Endodermal cell (in vitro differentiated cells): Measurements from ENCODE around the gene DGCR2. TPM values are rescaled to one million over a fixed set of nuclear protein-coding genes. Genes with fewer than 3 reads are reported as not detected.

Experiments
- DNase-seq: peaks from one replicate; pipeline ENCODE4 v3.0.0-alpha.2; 2017
- H3K27ac ChIP-seq: 2 replicates; pipeline ENCODE4 v1.5.1; 2013; ENCODE audit warnings: mild to moderate bottlenecking, low read depth, low read length, moderate library complexity
- H3K27me3 ChIP-seq: 2 replicates; pipeline ENCODE4 v1.6.1; 2013; ENCODE audit warnings: mild to moderate bottlenecking, low read length, moderate library complexity; ENCODE audit not compliant: insufficient read depth, control insufficient read depth, poor library complexity, severe bottlenecking
- H3K36me3 ChIP-seq: 2 replicates; pipeline ENCODE4 v1.7.0; 2013; ENCODE audit warnings: mild to moderate bottlenecking, low read length, moderate library complexity; ENCODE audit not compliant: control insufficient read depth, insufficient read depth
- H3K4me1 ChIP-seq: one replicate; pipeline ENCODE4 v1.7.0; 2013; ENCODE audit warnings: low read length; ENCODE audit not compliant: control insufficient read depth, insufficient read depth
- H3K4me3 ChIP-seq: 2 replicates; pipeline ENCODE4 v1.5.1; 2013; ENCODE audit warnings: mild to moderate bottlenecking, low read length, moderate library complexity
- H3K9ac ChIP-seq: 2 replicates; pipeline ENCODE4 v1.6.1; 2013; ENCODE audit warnings: mild to moderate bottlenecking, low read length, moderate library complexity; ENCODE audit not compliant: poor library complexity, severe bottlenecking; ENCODE audit errors: extremely low read depth
- H3K9me3 ChIP-seq: 2 replicates; pipeline ENCODE4 v1.6.1; 2013; ENCODE audit warnings: mild to moderate bottlenecking, low read length, moderate library complexity; ENCODE audit not compliant: control insufficient read depth
- H3K27ac Mint-ChIP-seq: 2 replicates; pipeline ENCODE4 v1.8.0; 2020; ENCODE audit warnings: mixed read lengths
- H3K27me3 Mint-ChIP-seq: 2 replicates; pipeline ENCODE4 v1.8.0; 2021; ENCODE audit warnings: mild to moderate bottlenecking, mixed read lengths; ENCODE audit not compliant: insufficient read depth
- H3K36me3 Mint-ChIP-seq: 2 replicates; pipeline ENCODE4 v1.8.0; 2020; ENCODE audit warnings: low read depth, mixed read lengths
- H3K4me1 Mint-ChIP-seq: 2 replicates; pipeline ENCODE4 v1.8.0; 2020; ENCODE audit warnings: mixed read lengths
- H3K4me3 Mint-ChIP-seq: 2 replicates; pipeline ENCODE4 v1.8.0; 2020; ENCODE audit warnings: mild to moderate bottlenecking, moderate library complexity, mixed read lengths
- H3K9me3 Mint-ChIP-seq: 2 replicates; pipeline ENCODE4 v1.8.0; 2020; ENCODE audit warnings: mild to moderate bottlenecking, mixed read lengths
- CTCF ChIP-seq: fragments of 200-600 bp; sonication (generic); conservative IDR thresholded peaks from 2 replicates; pipeline ENCODE4 v1.5.0; 2021; ENCODE audit warnings: antibody characterized with exemption, mild to moderate bottlenecking
- WGBS, 2 experiments: methylation state at CpG; one replicate each; pipeline versions ENCODE4 v1.1.5 to v1.1.7; 2013; ENCODE audit warnings: missing lambda C conversion rate in 2 of 2, mixed read lengths in 1 of 2; ENCODE audit not compliant: insufficient coverage in 1 of 2, insufficient read length in 1 of 2; 5-methylcytosine and 5-hydroxymethylcytosine counted together
- total RNA-seq, 2 donors: library from RNA; stranded (reverse); fragmentation: NEBNext Ultra II Directional in 1 of 2; extraction: Animal tissue kit (Norgen Biotek cat#: 25700) in 1 of 2; gene quantifications; 2 replicates in 1 of 2; 3 replicates in 1 of 2; pipeline ENCODE4 v1.2.1, GENCODE V29; 2021

Gene DGCR2
- total RNA-seq, 2 donors from 2014 or later: 54.6 to 62.9 TPM

- H3K27me3 Mint-ChIP-seq: peaks cover 6% of the 10 kb centered on the region
- no peak overlapping the region for H3K4me3 Mint-ChIP-seq
- DNase-seq: no peak
- Histone ChIP-seq H3K27me3 (no peaks in the 10 kb centered on the region), H3K36me3 (no peaks in the 10 kb centered on the region), H3K4me1 (peaks cover 4% of the 10 kb centered on the region), H3K4me3 (no peak overlapping the region), H3K27ac (no peak overlapping the region), H3K9me3 (no peaks in the 10 kb centered on the region), H3K9ac (no peak overlapping the region)
- H3K4me1 Mint-ChIP-seq: peaks cover 30% of the 10 kb centered on the region
- no peaks in the 10 kb centered on the region for H3K9me3 Mint-ChIP-seq
- 69 to 77% methylated on average over 2 to 4 of the region's 4 CpGs for WGBS, 2 experiments
- H3K36me3 Mint-ChIP-seq: no peaks in the 10 kb centered on the region
- no peak for TF ChIP-seq CTCF
- H3K27ac Mint-ChIP-seq: peak overlapping the region; percentile 57
Observed at GRCh38 chr22:19124377-19124776, 2.2 kb upstream of the DGCR2 start.

- Mint-ChIP-seq H3K36me3 (no peaks in the 10 kb centered on the region), H3K27ac (peak overlapping the region; percentile 57), H3K4me1 (peaks cover 30% of the 10 kb centered on the region), H3K27me3 (peaks cover 6% of the 10 kb centered on the region), H3K4me3 (no peak overlapping the region), H3K9me3 (no peaks in the 10 kb centered on the region)
- DNase-seq: no peak
- Histone ChIP-seq H3K4me1 (peaks cover 5% of the 10 kb centered on the region), H3K27me3 (no peaks in the 10 kb centered on the region), H3K4me3 (no peak overlapping the region), H3K9ac (no peak overlapping the region), H3K9me3 (no peaks in the 10 kb centered on the region), H3K36me3 (no peaks in the 10 kb centered on the region), H3K27ac (no peak overlapping the region)
- 94 to 95% methylated on average over 3 to 4 of the region's 4 CpGs for WGBS, 2 experiments
- no peak for TF ChIP-seq CTCF
Observed at GRCh38 chr22:19123936-19124335, 1.7 kb upstream of the DGCR2 start.

- peak overlapping the region; percentile 82 for H3K4me3 ChIP-seq
- H3K9ac ChIP-seq: peak overlapping the region; percentile 67
- H3K36me3 Mint-ChIP-seq: no peaks in the 10 kb centered on the region
- peak overlapping the region; percentile 70 for H3K27ac ChIP-seq
- no peak for DNase-seq
- peaks cover 6% of the 10 kb centered on the region for H3K27me3 Mint-ChIP-seq
- H3K9me3 ChIP-seq: no peaks in the 10 kb centered on the region
- 19 to 37% methylated on average over 11 to 27 of the region's 27 CpGs for WGBS, 2 experiments
- H3K4me1 Mint-ChIP-seq: peaks cover 31% of the 10 kb centered on the region
- peak overlapping the region; percentile 80 for H3K4me3 Mint-ChIP-seq
- no peak for TF ChIP-seq CTCF
- no peaks in the 10 kb centered on the region for H3K9me3 Mint-ChIP-seq
- H3K27ac Mint-ChIP-seq: peak overlapping the region; percentile 94
- no peaks in the 10 kb centered on the region for H3K36me3 ChIP-seq
- H3K4me1 ChIP-seq: peaks cover 7% of the 10 kb centered on the region
- no peaks in the 10 kb centered on the region for H3K27me3 ChIP-seq
Observed at GRCh38 chr22:19122752-19123492, 710 bp upstream of the DGCR2 start.
